EL (cell line): ENCODE results near the gene ARHGAP27.

Experiments used
- DNase-seq: peaks from one replicate; pipeline ENCODE4 v3.0.0-alpha.2; 2016

The ARHGAP27 gene

GRCh38 chr17:45383003-45383402 lies 49.7 kb downstream of the ARHGAP27 start:
- DNase-seq, result no peak

DNA sequence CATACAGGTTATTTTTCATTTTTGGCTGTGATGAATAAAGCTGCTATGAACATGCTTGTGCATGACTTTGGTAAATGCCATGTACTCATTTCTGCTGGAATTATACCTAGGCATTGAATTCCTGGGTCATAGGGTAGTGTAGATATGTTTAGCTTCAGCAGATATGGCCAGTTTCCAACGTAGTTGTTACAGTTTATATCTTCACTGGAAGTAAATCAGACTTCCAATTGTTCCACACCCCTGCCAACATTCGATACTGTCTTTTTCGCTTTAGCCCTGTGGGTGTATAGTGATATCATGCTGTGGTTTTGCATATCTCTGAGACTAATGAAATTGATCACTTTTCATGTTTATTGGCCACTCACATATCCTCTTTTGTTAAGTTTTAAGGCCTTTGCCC lies 50.4 kb downstream of the ARHGAP27 start:
- no peak for DNase-seq

GRCh38 chr17:45380991-45381390 lies 51.7 kb downstream of the ARHGAP27 start:
- DNase-seq, result no peak

DNA sequence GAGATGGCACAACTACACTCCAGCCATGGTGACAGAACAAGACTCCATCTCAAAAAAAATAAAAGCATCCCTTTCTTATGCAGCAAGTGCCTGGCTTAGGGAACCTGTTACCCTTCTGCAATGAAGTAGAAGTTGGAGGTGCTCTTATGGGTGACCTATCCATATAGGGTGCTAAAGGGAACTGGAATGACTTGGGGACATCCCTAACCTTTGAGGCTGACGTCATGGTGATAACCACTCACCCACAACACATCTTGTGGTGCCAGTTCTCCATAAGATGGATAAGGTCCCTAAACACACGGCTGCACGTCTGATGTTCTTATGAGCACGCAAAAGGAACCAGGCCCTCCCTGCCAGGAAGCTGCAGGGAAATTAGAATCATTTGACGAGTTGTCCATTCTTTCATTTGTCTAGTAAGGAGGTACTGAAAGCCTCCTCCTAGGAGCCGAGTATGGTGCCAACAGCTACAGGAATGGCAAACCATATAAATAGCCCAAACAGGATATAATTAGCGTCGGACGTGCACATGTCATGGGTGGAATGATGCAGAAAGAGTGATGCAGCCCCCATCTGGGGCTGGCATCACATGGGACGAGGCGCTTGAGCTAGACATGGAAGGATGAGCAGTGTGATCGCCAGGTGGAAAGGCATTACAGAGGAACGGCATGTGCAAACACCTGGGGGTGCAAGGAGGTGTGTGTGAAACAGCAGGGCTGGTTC lies 52.5 kb downstream of the ARHGAP27 start:
- DNase-seq, result no peak

GRCh38 chr17:45377401-45377800 lies 55.3 kb downstream of the ARHGAP27 start:
- DNase-seq, result no peak

DNA sequence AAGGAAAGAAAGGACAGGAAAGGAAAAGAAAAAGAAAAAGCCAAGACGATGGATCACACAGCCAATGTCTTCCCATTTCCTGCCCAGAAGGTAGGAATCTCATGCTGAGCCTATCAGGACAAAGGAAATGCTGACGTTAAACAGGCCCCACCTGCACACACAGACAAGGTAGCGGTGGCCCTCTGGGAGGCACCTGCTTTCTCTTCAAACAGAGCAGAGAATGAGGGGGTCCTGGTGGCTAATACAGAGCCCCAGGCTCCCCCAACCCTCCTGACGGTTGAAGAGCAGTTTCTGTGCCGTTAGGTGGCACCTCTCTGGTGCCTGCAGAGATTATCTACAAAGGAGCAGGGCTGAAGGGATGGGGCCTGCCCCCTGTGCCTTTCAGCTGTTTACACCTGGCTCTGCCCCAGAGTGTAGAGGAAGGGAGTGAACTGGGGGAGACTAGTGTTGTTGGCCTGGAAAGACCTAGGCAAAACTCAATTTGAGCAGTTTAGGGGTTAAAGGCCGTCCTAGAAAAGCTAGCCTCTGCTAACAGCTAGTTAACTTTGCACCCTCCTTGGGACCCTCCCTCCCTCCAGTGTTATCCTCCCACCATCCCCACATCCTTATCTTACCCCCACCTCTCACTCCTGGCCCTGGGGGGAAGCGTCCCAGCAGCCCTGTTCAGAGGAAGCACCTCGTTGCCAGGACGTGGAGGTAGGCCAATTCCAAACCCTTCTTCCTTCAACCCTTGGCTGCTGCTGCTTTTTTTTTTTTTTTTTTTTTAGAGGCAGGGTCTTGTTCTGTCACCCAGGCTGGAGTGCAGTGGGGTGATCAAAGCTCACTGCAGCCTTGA lies 56.3 kb downstream of the ARHGAP27 start:
- no peak for DNase-seq

- no peak for DNase-seq
Observed at GRCh38 chr17:45374501-45374900, 58.2 kb downstream of the ARHGAP27 start.

DNA sequence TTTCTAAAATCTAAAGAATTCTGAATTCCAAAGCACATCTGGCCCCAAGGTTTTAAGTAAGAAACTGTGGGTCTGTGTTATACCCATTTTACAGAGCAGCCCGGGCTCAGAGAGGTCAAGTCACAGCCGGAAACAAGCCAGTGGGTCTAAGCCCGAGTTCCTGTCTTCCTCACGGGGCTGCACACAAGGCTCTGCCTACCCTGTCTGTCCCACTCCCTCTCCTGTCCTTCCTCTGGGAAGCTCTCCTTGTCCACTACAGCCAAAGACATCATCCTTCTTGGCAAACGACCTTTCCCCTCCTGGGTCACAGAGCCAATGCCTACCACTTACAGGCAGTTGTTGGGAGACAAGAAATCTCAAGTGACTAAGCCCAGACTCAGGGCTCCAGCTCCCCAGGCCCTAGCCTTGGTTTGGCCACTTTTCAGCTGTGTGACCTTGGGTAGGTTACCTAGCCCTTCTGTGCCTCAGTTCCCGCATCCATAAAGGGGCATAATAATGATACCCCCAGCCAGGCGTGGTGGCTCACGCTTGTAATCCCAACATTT lies 60.3 kb downstream of the ARHGAP27 start:
- DNase-seq, result peak; percentile 47

DNA sequence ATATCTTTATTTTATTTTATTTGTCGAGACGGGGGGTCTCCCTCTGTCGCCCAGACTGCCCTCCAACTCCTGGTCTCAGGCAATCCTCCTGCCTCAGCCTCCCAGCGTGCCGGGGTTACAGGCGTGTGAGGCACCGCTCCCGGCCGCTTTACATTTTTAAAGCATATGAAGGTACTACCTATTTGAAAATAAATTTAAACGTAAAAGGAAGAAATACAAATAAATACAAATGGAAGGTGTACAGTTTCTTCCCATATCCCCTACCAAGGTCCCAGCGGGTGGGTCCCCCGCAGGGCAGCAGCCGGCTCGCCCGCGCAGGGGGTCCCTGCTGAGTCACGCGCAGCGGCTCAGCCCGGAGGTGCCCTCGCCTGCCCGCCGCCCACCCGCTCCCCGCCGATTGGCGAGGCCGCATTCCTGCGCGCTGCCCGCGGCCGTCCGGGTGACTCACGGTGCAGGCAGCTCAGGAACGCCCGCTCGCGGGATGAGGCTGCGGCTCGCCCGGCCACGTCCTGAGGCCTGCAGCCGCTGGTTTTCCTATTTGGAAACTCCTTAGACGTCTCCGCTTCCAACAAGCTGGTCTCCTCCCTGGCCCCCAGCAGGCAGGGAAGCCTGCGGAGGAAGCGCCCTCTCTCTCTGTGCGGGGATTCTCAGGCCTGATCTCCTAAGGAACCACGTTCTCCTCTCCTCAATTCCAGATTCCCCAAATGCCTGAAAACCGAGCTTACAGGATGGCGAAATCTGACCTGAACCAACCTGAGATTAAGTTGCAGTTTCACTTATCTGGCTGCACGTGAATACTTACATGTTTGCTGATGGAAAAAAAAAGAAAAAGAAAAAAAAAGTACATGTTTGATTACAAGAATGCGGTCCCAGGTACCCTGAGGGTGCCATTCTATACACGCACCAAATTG lies 61.0 kb downstream of the ARHGAP27 start:
- peak; percentile 99 for DNase-seq

DNA sequence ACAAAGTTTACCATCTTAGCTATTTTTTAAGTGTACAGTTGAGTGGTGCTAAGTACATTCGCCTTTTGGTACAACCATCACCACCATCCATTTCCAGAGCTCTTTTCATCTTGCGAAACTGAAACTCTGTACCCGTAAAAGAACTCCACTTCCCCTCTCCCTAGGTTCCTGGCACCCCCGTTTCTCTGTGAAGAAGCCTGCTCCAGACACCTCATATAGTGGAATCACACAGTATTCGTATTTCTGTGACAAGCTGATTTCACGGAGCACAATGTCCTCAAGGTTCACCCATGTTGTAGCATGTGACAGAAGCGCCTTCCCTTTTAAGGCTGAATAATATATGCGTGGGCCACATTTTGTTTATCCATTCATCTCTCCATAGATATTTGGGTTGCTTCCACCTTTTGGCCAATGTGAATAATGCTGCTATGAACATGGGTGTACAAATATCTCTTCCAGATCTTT lies 61.7 kb downstream of the ARHGAP27 start:
- DNase-seq, result no peak

- DNase-seq, result no peak
Observed at GRCh38 chr17:45369421-45369820, 63.2 kb downstream of the ARHGAP27 start.

GRCh38 chr17:45368651-45369050 lies 64.0 kb downstream of the ARHGAP27 start:
- DNase-seq, result peak; percentile 84

GRCh38 chr17:45367216-45367615 lies 65.5 kb downstream of the ARHGAP27 start:
- no peak for DNase-seq

GRCh38 chr17:45366691-45367090 lies 66.0 kb downstream of the ARHGAP27 start:
- no peak for DNase-seq

DNA sequence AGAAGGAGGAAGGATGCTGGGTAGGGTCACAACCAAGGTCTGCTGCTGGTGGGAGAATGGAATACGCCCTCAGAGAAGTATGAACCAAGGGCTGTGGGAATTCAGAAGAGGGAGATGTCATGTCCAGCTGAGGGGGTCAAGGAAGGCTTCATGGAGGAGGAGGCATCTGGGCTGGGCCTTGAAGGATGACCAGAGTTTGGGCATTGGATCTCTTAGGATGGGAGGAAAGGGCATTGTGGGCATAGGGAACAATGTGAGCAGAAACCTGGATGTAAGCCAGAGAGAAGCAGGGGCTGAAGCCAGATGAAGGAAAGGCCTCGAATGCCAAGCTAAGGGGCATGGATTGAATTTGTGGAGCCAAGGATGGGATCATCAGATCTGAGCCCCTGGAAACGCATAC lies 66.6 kb downstream of the ARHGAP27 start:
- no peak for DNase-seq

GRCh38 chr17:45364531-45365390 lies 67.9 kb downstream of the ARHGAP27 start:
- DNase-seq, result no peak

DNA sequence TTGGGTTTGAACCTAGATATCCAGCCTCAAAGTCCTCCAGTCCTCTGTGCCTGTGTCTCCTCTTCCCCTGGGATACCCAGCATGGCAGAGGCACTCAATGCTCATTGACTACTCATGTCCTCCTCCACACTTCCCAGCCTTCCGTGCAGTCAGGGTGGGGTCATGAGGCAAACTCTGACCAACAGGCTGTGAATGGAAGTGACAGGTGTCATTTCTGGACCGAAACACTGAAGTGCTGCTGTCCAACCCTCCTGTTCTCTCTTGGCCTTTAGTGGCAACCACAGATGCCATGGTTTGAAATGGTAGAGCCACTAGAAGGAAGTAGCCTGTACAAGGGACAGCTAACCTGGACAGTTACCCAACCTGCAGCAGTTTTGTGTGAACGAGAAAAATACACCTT lies 69.2 kb downstream of the ARHGAP27 start:
- no peak for DNase-seq

GRCh38 chr17:45361976-45362375 lies 70.7 kb downstream of the ARHGAP27 start:
- no peak for DNase-seq

GRCh38 chr17:45361451-45361850 lies 71.2 kb downstream of the ARHGAP27 start:
- DNase-seq, result no peak

GRCh38 chr17:45357364-45357997 lies 75.2 kb downstream of the ARHGAP27 start:
- DNase-seq, result no peak

DNA sequence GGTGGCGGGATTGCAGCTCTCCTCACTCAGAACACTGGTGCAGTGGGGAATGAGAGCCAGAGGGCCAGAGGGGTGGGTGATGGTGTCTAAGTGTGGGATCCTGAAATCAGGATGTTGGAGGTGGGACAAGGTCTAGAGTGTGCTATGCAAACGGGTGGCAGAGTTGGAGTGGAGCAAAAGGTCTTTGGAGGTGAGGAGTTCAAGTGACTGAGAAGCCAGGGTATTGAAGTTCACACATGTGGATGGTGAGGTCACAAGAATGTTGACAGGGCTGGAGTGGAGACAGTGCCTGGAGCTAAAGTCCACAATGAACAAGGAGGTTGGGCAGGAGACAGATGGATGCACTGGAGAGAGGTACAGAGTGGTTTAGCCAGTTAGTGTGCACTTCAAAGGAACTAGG lies 77.6 kb downstream of the ARHGAP27 start:
- DNase-seq, result peak; percentile 32
